ACHN (cell line): Measurements from ENCODE around the gene STK39.

Source experiments
- DNase-seq: peaks from one replicate; pipeline ENCODE4 v3.0.0-alpha.2; 2015
- in situ Hi-C: cut with HindIII; loops from 2 replicates; pipeline ENCODE4 v1.10.0; 2017; ENCODE audit warnings: low sequenced_read_pairs, low pct_ligation_motif_present, low pct_unique_long_range_greater_than_20kb

The STK39 gene

GRCh38 chr2:168212866-168213265 lies 34.5 kb downstream of the STK39 start:
- in situ Hi-C loops = no loop called here
- DNase-seq = no peak

GRCh38 chr2:168212167-168212566 lies 35.2 kb downstream of the STK39 start:
- DNase-seq = no peak
- in situ Hi-C loops = no loop called here

- in situ Hi-C loops = no loop called here
- DNase-seq = peak; percentile 16
Observed at GRCh38 chr2:168211664-168212163, 35.7 kb downstream of the STK39 start.

- peak; percentile 95 for DNase-seq
- in situ Hi-C loops = no loop called here
Observed at GRCh38 chr2:168210895-168211570, 36.4 kb downstream of the STK39 start.

GRCh38 chr2:168210216-168210894 lies 37.0 kb downstream of the STK39 start:
- in situ Hi-C loops = no loop called here
- peak; percentile 16 for DNase-seq

- in situ Hi-C loops = no loop called here
- no peak for DNase-seq
Observed at GRCh38 chr2:168208652-168209051, 38.7 kb downstream of the STK39 start.

- DNase-seq = no peak
- in situ Hi-C loops = no loop called here
Observed at GRCh38 chr2:168207851-168208250, 39.5 kb downstream of the STK39 start.

GRCh38 chr2:168203762-168204693 lies 43.4 kb downstream of the STK39 start:
- in situ Hi-C loops = no loop called here
- DNase-seq = no peak

- DNase-seq = no peak
- in situ Hi-C loops = no loop called here
Observed at GRCh38 chr2:168201584-168202116, 45.7 kb downstream of the STK39 start.

GRCh38 chr2:168200930-168201583 lies 46.3 kb downstream of the STK39 start:
- in situ Hi-C loops = no loop called here
- DNase-seq = no peak

- DNase-seq = peak; percentile 64
- in situ Hi-C loops = no loop called here
Observed at GRCh38 chr2:168198476-168199207, 48.8 kb downstream of the STK39 start.

GRCh38 chr2:168196764-168197180 lies 50.6 kb downstream of the STK39 start:
- DNase-seq = no peak
- in situ Hi-C loops = no loop called here

GRCh38 chr2:168194784-168195522 lies 52.4 kb downstream of the STK39 start:
- in situ Hi-C loops = no loop called here
- DNase-seq = no peak

- in situ Hi-C loops = no loop called here
- peak; percentile 70 for DNase-seq
Observed at GRCh38 chr2:168192839-168193616, 54.4 kb downstream of the STK39 start.

- DNase-seq = no peak
- in situ Hi-C loops = no loop called here
Observed at GRCh38 chr2:168191955-168192785, 55.2 kb downstream of the STK39 start.
